NOMO-1 treated with dmso at 0.1 percent for 144 hours (cell line): ENCODE data around the gene ANKRD34A.

Source experiments
- DNase-seq: peaks from one replicate; lab custom pipeline; 2025; ENCODE audit not compliant: unreplicated experiment; lab: John Stamatoyannopoulos, UW

ANKRD34A gene

GRCh38 chr1:145964328-145965118 is at the start of gene ANKRD34A, which contains the start of gene POLR3GL:
ANKRD34A (minus strand) TSS chr1:145964575; CDS start chr1:145961759, 2,816 bp downstream.
POLR3GL (plus strand) TSS chr1:145964690; CDS start chr1:145974866, 10,176 bp downstream.
- DNase-seq: peak; percentile 83

- no peak for DNase-seq
Observed at GRCh38 chr1:146013559-146013922, 49.2 kb upstream of the ANKRD34A start.

- no peak for DNase-seq
Observed at GRCh38 chr1:146012703-146013558, 48.6 kb upstream of the ANKRD34A start.

- no peak for DNase-seq
Observed at GRCh38 chr1:146010126-146010738, 45.9 kb upstream of the ANKRD34A start.

GRCh38 chr1:146007489-146008133 is 43.2 kb upstream of the ANKRD34A start:
- no peak for DNase-seq

- no peak for DNase-seq
Observed at GRCh38 chr1:146001709-146002108, 37.3 kb upstream of the ANKRD34A start.

- no peak for DNase-seq
Observed at GRCh38 chr1:145999321-146000024, 35.1 kb upstream of the ANKRD34A start.

- no peak for DNase-seq
Observed at GRCh38 chr1:145997718-145998023, 33.3 kb upstream of the ANKRD34A start.

- no peak for DNase-seq
Observed at GRCh38 chr1:145997016-145997717, 32.8 kb upstream of the ANKRD34A start.

- DNase-seq: peak; percentile 92
Observed at GRCh38 chr1:145996433-145997015, 32.1 kb upstream of the ANKRD34A start, which contains the start of gene TXNIP. TXNIP (minus strand) TSS chr1:145996579; CDS start chr1:145996266, 313 bp downstream.

- no peak for DNase-seq
Observed at GRCh38 chr1:145995964-145996432, 31.6 kb upstream of the ANKRD34A start.

- no peak for DNase-seq
Observed at GRCh38 chr1:145995148-145995881, 30.9 kb upstream of the ANKRD34A start.

- DNase-seq: peak; percentile 42
Observed at GRCh38 chr1:145994391-145995120, 30.2 kb upstream of the ANKRD34A start.

GRCh38 chr1:145993618-145994390 is 29.4 kb upstream of the ANKRD34A start:
- no peak for DNase-seq

- no peak for DNase-seq
Observed at GRCh38 chr1:145992958-145993617, 28.7 kb upstream of the ANKRD34A start.

GRCh38 chr1:145992502-145992936 is 28.1 kb upstream of the ANKRD34A start:
- DNase-seq: no peak
